Activated T-cell treated with anti-CD3 and anti-CD28 coated beads for 24 hours (primary cell): ENCODE results near the gene HCN2.

Experiments
- DNase-seq: peaks from one replicate; pipeline ENCODE4 v3.0.0-alpha.2; 2020; ENCODE audit warnings: low read depth

Gene HCN2

GRCh38 chr19:589693-590395 is at the start of gene HCN2:
TSS of gene HCN2 (plus strand) at chr19:589881. CDS start at chr19:589946, 65 bp downstream.
- no peak for DNase-seq

DNA sequence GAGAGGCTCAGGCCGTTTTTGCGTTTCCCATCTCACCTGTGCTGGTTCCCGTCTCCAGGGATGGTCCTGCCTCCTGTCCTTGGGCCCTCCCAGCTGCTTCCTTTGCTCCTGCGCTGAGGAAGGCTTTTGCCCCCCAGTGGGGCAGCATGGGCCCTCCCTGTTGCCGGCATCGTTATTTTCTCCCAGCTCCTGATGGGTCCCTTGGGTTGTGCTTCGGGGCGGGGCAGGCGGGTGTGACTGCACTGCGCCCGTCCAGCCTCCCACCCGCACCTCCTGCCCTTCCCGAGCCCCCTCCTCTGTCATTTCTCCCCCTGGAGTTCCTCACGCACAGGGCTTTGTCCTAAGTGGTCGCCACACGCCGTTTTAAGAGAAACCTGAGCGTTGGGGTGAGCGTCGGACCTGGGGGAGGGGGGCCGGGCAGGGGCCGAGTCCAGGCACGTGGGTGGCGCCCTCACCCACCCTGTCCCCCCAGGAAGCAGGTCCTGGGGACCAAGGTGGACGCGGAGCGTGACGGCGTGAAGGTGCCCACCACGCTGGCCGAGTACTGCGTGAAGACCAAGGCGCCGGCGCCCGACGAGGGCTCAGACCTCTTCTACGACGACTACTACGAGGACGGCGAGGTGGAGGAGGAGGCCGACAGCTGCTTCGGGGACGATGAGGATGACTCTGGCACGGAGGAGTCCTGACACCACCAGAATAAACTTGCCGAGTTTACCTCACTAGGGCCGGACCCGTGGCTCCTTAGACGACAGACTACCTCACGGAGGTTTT is 48.6 kb upstream of the HCN2 start:
- DNase-seq, result no peak

GRCh38 chr19:541699-542098 is 48.0 kb upstream of the HCN2 start:
- no peak for DNase-seq

DNA sequence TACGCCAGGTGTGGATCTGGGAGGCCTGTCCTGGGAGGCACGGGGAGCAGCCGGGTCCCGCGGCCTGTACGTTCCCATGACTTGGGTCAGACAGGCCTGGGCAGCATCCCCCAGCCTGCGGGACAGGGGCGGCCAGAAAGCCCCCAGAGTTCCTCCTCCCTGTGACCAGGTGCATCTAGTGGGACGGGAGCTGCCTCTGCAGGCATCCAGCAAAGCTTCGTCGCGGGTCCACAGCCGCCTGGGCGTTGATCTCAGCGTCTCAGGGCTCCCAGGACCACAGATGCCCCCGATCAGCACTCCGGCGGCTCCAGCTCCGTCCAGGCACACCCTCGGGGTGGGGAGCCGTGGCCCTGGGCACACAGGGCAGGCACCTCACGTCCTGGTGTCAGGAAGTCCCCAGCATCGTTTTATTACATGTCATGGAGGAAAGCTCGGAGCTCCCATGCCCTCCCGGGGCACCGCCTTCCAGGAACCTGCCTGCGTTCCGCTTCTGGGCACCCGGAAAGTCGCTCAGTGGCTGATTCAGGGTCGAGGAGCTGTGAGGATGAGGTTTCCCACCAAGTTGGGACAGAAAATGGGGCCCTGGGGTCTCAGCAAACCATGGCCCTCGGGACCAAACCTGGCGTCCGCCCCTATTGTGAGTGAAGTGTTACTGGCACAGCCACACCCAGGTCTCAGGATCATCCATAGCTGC is 47.4 kb upstream of the HCN2 start:
- DNase-seq, result no peak

GRCh38 chr19:543910-544608 is 45.6 kb upstream of the HCN2 start, which contains the start of gene GZMM:
TSS of gene GZMM (plus strand) at chr19:544053. CDS start at chr19:544072, 19 bp downstream.
- peak; percentile 62 for DNase-seq

DNA sequence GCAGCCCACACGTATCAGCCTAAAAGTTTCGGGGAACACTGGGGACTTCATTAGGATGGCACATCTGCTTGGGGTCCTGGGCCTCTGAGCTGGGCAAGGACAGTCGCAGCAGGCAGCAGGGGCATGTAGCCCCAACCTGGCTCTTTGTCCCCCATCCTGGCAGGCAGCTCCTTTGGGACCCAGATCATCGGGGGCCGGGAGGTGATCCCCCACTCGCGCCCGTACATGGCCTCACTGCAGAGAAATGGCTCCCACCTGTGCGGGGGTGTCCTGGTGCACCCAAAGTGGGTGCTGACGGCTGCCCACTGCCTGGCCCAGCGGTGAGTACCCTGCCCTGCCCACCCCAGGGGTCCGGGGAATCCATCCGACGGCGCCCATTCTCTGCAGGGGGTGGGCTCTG is 42.6 kb upstream of the HCN2 start:
- DNase-seq, result no peak

DNA sequence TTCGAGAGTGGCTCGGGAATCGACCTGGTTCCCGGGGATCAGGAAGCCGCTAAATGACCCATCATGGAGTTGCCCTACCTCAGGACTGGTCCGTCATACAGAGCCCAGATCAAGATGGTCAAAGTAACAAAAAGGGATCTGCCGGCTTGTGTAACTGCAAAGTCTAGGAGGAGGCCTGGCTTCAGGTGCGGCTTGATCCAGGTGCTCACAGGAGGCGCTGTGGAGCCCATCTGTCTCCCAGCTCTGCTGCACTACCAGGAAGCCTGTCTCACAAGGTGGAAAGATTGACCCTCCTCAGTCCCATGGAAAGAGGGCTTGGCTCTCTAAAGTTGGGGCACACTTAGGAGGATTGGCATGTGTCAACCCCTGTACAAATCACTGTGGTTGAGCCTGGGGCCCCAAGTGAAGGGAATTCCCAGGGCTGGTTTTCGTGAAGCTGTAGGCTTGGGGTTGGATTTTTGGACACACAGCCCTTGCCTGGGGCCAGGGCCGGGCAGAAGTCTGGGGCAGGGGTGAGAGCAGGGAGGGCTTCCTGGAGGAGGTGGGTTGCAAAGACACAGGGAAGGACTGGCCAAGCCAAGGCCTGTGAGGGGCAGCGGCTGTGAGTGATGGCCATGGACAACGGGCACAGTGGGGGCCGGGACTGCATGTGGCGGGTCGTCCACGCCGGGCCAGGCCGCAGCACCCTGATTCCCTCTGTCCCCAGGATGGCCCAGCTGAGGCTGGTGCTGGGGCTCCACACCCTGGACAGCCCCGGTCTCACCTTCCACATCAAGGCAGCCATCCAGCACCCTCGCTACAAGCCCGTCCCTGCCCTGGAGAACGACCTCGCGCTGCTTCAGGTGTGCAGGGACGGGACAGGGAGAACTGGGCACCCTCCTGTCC is 41.6 kb upstream of the HCN2 start:
- DNase-seq, result no peak

DNA sequence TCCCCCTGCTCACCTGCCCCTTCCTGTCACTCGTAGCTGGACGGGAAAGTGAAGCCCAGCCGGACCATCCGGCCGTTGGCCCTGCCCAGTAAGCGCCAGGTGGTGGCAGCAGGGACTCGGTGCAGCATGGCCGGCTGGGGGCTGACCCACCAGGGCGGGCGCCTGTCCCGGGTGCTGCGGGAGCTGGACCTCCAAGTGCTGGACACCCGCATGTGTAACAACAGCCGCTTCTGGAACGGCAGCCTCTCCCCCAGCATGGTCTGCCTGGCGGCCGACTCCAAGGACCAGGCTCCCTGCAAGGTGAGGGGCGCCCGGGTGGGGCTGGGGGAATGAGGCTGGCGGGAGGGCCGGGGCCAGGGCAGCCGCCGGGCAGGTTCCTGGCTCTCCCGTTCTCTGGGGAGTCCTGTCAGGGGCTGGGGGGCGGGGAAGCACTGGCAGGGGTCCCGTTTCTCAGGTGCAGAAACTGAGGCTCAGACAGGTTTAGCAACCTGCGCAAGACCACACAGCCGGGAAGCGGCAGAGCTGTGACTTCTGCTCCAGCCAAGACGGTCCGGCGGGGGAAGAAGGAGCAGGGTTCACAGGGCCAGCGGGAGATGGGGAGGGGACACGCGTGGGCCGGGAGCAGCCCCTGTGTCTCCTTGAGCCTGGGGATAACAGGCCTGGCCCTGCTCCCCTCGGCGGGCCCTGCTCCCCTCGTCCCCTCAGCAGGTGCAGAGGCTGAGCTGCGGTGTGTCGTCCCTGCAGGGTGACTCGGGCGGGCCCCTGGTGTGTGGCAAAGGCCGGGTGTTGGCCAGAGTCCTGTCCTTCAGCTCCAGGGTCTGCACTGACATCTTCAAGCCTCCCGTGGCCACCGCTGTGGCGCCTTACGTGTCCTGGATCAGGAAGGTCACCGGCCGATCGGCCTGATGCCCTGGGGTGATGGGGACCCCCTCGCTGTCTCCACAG is 40.5 kb upstream of the HCN2 start:
- no peak for DNase-seq

- DNase-seq, result no peak
Observed at GRCh38 chr19:554817-555216, 34.9 kb upstream of the HCN2 start.

DNA sequence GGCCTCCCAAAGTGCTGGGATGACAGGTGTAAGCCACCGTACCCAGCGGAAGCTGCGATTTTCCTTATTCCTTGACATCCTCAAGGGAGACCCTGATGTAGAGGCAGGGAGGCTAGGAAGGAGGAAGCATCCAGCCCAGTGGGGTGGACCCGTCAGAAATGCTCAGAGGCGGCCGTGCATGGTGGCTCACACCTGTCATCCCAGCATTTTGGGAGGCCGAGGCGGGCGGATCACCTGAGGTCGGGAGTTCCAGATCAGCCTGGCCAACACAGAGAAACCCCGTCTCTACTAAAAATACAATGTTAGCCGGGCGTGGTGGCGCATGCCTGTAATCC is 34.2 kb upstream of the HCN2 start:
- DNase-seq, result no peak

DNA sequence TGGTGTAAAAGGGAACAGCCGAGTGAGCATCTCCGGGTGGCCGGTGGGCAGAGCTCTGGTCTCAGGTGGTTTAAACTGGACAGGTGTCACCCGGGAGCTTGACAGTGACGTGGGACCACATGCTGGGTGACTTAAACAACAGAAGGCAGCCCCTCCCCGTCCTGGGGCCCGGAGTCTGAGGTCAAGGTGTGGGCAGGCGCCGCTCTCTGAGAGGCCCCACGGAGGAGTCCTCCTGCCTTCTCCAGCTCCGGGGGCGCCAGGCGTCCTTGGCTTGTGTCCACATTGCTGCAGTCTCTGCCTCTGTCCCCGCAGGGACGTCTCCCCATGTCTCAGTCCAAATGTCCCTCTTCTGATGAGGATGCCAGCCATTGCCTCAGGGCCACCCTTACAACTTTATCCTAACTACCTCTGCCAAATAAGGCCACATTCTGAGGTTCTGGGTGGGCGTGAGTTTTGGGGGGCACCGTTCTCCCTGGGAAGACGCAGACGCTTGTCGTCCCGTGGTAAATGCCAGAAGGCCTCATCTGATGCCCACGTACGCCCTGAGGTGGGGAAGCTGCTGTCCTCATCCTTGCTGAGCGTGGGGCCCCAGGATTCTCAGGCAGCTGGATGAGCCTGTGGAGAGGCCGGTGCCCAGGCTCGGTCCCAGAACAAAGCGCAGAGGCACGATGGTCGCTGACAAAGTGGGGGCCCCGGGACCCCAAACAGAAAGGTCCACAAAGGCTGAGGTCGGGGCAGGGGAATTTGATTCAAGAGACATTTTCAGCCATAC is 32.9 kb upstream of the HCN2 start:
- DNase-seq, result no peak

DNA sequence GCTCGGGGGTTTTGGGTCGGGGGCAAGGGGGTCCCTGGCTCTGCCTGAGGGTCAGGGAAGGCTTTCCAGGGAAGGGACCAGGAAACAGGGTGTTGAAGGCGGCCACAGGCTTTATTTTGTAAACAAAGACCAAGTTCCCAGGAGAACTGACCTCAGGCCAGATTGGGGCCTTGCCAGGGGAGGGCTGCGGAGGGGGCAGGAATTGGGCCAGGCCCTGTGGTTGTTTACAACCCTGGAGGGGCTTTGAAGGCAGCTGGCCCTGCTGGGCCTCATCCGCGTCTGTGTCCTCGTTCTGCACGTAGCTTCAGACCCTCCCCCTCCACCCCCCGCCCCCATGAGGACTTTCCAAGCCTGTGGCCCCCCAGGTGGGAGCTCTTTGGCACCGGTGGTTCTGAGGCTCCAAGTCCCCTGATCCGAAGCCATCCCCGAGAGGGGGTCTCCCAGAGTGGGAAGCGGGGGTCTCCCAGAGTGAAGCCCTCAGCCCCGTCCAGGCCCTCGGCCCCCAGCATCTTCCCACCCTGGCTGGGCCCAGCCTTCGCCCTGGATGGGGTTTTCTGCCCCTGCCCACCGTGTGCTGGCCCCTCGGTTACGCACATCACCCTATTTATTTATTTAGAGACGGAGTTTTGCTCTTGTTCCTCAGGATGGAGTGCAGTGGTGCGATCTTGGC is 30.8 kb upstream of the HCN2 start:
- no peak for DNase-seq

DNA sequence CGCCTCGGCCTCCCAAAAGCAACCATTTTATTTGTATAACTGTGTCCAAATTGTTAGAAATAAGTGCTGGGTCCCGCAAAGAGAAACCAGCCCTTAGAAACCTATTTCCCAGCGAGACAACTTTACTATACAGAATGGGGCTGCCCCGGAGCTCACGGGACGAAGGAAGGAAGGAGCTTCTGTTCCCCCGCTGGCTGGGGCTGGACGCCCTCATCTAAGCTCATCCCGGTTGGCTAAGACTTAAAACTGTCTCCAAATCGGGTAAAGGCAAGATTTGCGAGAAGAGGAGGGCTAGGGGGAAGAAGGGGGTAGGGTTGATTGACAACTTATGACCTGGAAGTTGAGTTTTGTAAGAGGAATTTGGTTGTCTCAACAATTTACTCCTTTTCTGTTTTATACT is 29.6 kb upstream of the HCN2 start:
- DNase-seq, result no peak

- no peak for DNase-seq
Observed at GRCh38 chr19:566403-566802, 23.3 kb upstream of the HCN2 start.

GRCh38 chr19:566844-567243 is 22.8 kb upstream of the HCN2 start:
- DNase-seq, result no peak

DNA sequence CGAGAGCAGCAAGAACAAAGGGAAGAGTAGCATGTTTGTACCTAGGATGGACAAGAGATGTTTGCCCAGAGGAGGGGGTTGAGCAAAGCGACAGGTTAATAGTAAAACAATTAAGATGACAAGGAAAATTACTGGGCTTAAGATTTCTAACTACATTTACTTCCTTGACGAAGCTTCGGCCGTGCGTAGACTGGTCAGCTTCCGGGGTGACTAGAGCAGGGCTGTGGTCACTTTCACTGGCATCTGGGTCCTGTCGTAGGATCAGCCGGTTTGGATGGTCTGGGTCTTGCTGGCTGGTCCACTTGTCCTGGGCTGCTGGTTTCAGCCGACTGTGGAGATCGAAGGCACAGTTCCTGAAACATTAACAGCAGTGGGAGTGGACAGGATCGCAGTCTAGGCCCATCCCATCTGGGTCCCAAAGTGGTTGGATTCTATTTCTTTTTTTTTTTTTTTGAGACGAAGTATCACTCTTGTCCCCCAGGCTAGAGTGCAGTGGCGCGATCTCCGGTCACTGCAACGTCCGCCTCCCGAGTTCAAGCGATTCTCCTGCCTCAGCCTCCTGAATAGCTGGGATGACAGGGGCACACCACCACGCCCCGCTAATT is 22.3 kb upstream of the HCN2 start:
- DNase-seq, result no peak

DNA sequence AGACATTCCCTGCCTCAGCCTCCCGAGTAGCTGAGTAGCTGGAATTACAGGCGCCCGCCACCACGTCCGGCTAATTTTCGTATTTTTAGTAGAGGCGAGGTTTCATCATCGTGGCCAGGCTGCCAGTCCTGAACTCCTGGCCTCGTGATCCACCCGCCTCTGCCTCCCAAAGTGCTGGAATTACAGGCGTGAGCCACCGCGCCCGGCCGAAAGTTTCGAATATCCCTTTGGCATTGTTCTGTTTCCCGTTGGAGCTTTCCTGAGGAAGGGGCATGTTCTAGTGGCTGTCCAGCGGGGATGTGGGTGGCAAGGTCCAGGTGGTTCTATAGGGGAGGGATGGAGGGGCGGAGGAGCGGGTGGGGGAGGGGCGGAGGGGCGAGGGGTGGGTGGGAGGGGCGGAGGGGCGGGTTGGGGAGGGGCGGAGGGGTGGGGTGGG is 19.4 kb upstream of the HCN2 start:
- DNase-seq, result no peak

DNA sequence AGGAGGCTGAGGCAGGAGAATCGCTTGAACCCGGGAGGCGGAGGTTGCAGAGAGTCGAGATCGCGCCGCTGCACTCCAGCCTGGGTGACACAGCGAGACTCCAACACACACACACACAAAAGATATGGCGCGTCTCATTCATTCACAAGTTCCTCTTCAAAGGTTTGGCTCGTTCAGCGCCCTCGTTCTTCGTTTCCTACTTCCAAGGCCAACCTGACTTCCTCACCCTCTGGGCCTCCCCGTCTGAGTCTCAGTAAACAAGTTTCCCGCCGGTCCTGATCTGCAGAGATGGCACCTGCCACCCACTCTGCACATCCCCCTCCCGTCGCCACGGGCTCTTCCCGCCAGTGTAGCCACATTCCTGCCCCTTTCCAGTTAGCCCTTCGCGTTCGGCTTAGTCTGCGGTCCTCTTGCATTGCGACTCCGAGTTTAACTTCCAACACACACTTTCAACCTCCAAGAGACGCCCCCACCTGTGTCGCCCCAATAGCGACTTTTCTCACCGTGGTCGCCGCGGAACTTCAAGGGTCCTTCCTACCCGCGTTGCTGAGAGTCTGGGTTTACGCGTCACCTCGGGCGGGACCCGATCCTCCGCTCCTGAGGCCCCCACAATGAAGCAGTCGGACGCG is 18.6 kb upstream of the HCN2 start:
- DNase-seq, result peak; percentile 32
